Glutamatergic neuron (in vitro differentiated cells): ENCODE data around the gene CAP1. TPM values are rescaled to one million over a fixed set of nuclear protein-coding genes. Genes with fewer than 3 reads are reported as not detected.

Experiments used
- DNase-seq: peaks from one replicate; pipeline ENCODE4 v3.0.0; 2022
- H3K27ac Mint-ChIP-seq: one replicate; pipeline ENCODE4 v1.8.0; 2020; ENCODE audit warnings: mild to moderate bottlenecking, mixed read lengths, inconsistent platforms; ENCODE audit not compliant: unreplicated experiment
- H3K27me3 Mint-ChIP-seq: one replicate; pipeline ENCODE4 v1.8.0; 2020; ENCODE audit warnings: mild to moderate bottlenecking, moderate library complexity, mixed read lengths, inconsistent platforms; ENCODE audit not compliant: unreplicated experiment
- H3K36me3 Mint-ChIP-seq: one replicate; pipeline ENCODE4 v1.8.0; 2020; ENCODE audit warnings: mild to moderate bottlenecking, mixed read lengths, inconsistent platforms; ENCODE audit not compliant: unreplicated experiment
- H3K4me1 Mint-ChIP-seq: one replicate; pipeline ENCODE4 v1.8.0; 2020; ENCODE audit warnings: mild to moderate bottlenecking, low read depth, mixed read lengths, inconsistent platforms; ENCODE audit not compliant: unreplicated experiment
- H3K4me3 Mint-ChIP-seq: one replicate; pipeline ENCODE4 v1.8.0; 2020; ENCODE audit warnings: mild to moderate bottlenecking, mixed read lengths, inconsistent platforms; ENCODE audit not compliant: unreplicated experiment
- H3K9me3 Mint-ChIP-seq: one replicate; pipeline ENCODE4 v1.8.0; 2020; ENCODE audit warnings: mild to moderate bottlenecking, moderate library complexity, mixed read lengths, inconsistent platforms; ENCODE audit not compliant: unreplicated experiment
- total RNA-seq: library from RNA; stranded (reverse); fragmentation: NEBNext Ultra II Directional; extraction: Animal tissue kit (Norgen Biotek cat#: 25700); gene quantifications from one replicate; pipeline ENCODE4 v1.2.1, GENCODE V29; 2021; ENCODE audit not compliant: unreplicated experiment
- TF ChIP-seq, protein P1 (sequence below): fragments of 200-600 bp; sonication (generic); IDR thresholded peaks from one replicate; pipeline ENCODE4 v1.5.0; 2021; ENCODE audit not compliant: partially characterized antibody, unreplicated experiment

Gene CAP1
- total RNA-seq, 1 donor from 2014 or later, result 293 TPM

DNA sequence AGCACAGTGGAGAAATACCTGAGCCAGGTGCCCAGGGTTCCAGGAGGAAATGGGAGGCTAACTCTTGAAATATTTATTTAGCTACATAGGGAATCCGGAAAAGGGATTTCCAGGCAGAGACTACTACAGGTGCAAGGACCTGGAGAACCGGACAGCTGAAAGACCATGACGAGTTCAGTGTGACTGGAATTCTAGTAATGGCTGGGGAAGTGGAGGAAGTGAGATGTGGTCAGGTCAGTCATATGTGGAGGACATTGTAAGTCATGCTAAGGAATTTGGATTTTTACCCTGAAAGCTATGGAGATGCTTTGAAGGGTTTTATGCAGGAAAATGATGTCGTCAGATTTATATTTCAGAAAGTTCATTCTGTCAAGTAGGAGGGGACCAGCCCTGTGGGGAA, 1.8 kb downstream of the CAP1 start:
- no peak for DNase-seq
- TF ChIP-seq, protein P1, sequence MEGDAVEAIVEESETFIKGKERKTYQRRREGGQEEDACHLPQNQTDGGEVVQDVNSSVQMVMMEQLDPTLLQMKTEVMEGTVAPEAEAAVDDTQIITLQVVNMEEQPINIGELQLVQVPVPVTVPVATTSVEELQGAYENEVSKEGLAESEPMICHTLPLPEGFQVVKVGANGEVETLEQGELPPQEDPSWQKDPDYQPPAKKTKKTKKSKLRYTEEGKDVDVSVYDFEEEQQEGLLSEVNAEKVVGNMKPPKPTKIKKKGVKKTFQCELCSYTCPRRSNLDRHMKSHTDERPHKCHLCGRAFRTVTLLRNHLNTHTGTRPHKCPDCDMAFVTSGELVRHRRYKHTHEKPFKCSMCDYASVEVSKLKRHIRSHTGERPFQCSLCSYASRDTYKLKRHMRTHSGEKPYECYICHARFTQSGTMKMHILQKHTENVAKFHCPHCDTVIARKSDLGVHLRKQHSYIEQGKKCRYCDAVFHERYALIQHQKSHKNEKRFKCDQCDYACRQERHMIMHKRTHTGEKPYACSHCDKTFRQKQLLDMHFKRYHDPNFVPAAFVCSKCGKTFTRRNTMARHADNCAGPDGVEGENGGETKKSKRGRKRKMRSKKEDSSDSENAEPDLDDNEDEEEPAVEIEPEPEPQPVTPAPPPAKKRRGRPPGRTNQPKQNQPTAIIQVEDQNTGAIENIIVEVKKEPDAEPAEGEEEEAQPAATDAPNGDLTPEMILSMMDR, result no peak
- peaks cover 17% of the 10 kb centered on the region for H3K4me1 Mint-ChIP-seq
- H3K36me3 Mint-ChIP-seq, result no peaks in the 10 kb centered on the region
- H3K27ac Mint-ChIP-seq, result no peak overlapping the region
- peaks cover 2% of the 10 kb centered on the region for H3K27me3 Mint-ChIP-seq
- H3K4me3 Mint-ChIP-seq, result peak overlapping the region; percentile 95
- peaks cover 7% of the 10 kb centered on the region for H3K9me3 Mint-ChIP-seq

DNA sequence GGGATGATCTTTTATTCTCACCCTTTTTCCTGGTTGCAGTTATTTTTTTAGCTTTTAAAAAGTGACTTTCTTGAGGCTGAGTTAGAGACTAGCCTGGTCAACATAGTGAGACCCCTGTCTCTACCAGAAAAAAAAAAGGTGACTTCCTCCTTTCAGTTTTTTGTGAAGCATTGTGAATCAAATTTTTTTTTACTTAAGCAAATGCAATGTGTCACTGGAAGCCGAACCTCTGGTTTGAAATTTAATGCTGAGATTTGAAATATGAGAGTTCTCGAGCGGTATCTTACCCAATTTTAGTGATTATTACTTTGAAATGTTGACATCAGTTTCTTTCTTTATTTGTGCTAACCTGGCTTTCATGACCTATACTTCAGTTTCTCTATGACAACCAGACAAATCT, 3.6 kb downstream of the CAP1 start:
- peaks cover 7% of the 10 kb centered on the region for H3K9me3 Mint-ChIP-seq
- TF ChIP-seq, protein P1, result no peak
- peaks cover 2% of the 10 kb centered on the region for H3K27me3 Mint-ChIP-seq
- no peak overlapping the region for H3K27ac Mint-ChIP-seq
- no peaks in the 10 kb centered on the region for H3K36me3 Mint-ChIP-seq
- DNase-seq, result no peak
- no peak overlapping the region for H3K4me3 Mint-ChIP-seq
- peaks cover 14% of the 10 kb centered on the region for H3K4me1 Mint-ChIP-seq

DNA sequence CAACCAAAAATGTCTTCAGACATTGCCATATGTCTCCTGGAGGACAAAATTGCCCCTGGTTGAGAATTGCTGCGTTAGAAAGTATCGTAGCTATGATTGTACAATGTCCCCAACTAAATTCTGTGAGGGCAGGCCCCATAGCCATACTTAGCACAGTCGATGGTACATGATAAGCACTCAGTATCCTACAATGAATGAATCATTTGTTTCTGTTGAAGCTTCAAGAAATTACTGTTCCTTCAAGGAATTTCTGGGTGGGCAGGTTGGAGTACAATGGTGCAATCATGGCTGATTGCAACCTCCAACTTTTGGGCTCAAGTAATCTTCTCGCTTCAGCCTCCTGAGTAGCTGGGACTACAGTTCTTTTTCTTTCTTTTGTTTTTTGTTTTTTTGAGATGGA, 4.7 kb downstream of the CAP1 start:
- no peak overlapping the region for H3K27ac Mint-ChIP-seq
- H3K9me3 Mint-ChIP-seq, result no peaks in the 10 kb centered on the region
- H3K4me1 Mint-ChIP-seq, result peaks cover 14% of the 10 kb centered on the region
- no peak overlapping the region for H3K4me3 Mint-ChIP-seq
- no peaks in the 10 kb centered on the region for H3K36me3 Mint-ChIP-seq
- no peaks in the 10 kb centered on the region for H3K27me3 Mint-ChIP-seq
- TF ChIP-seq, protein P1, result no peak
- no peak for DNase-seq

DNA sequence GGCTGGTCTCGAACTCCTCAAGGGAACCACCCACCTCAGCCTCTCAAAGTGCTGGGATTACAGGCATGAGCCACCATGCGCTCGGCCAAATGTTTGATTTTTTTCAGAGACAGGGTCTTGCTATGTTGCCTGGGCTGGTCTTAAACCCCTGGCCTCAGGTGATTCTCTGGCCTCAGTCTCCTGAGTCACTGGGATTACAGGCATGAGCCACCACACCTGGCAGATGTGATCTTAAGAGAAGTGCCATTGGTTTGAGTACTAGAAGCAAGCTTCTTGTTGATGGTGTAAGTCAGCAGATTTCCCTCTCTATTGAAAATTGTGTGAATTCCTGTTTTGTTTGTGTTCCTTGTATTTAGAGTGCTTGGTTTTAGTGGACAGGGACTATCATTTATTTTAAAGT, 5.2 kb downstream of the CAP1 start:
- no peak for DNase-seq
- peaks cover 14% of the 10 kb centered on the region for H3K4me1 Mint-ChIP-seq
- no peaks in the 10 kb centered on the region for H3K36me3 Mint-ChIP-seq
- H3K4me3 Mint-ChIP-seq, result no peak overlapping the region
- TF ChIP-seq, protein P1, result no peak
- H3K27ac Mint-ChIP-seq, result no peak overlapping the region
- H3K9me3 Mint-ChIP-seq, result no peaks in the 10 kb centered on the region
- H3K27me3 Mint-ChIP-seq, result no peaks in the 10 kb centered on the region

DNA sequence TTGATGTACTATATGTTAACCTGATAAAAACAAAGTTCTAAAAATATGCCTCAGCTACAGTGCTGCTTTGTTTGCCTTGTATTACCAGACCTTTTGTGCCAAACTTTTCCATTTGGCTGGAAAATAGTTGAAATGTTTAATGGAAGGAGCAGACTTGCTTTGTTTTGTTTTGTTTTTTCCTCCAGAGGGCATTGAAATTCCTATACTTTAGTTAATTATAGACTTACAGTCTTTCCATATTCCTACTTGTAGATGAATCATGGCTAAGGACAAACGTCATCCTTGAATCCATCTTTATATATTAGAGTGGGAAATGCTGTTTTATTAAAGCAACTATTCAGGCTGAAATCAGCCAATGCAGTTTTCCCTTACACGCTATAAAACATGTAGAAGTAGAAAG, 6.7 kb downstream of the CAP1 start:
- no peaks in the 10 kb centered on the region for H3K27me3 Mint-ChIP-seq
- TF ChIP-seq, protein P1, result no peak
- no peaks in the 10 kb centered on the region for H3K36me3 Mint-ChIP-seq
- H3K9me3 Mint-ChIP-seq, result no peaks in the 10 kb centered on the region
- H3K4me1 Mint-ChIP-seq, result peaks cover 7% of the 10 kb centered on the region
- no peak overlapping the region for H3K27ac Mint-ChIP-seq
- no peak overlapping the region for H3K4me3 Mint-ChIP-seq
- DNase-seq, result no peak
